HFF-Myc (cell line): ENCODE data around the gene SKOR2.

Source experiments
- DNase-seq: peaks from one replicate; pipeline ENCODE4 v3.0.0-alpha.2; 2011; ENCODE audit warnings: low read depth; ENCODE audit errors: extremely low read depth
- H3K4me3 ChIP-seq: replicated peaks from 2 replicates; pipeline ENCODE4 v1.5.1; 2011; ENCODE audit warnings: low read depth, mild to moderate bottlenecking, control low read depth, low read length
- CTCF ChIP-seq: IDR thresholded peaks from 2 replicates; pipeline ENCODE4 v1.5.1; 2012; ENCODE audit warnings: mild to moderate bottlenecking, low read depth, low read length, control low read depth; ENCODE audit errors: missing control alignments

The SKOR2 gene

GRCh38 chr18:47251289-47252120 lies at the start of gene SKOR2:
TSS of gene SKOR2 (minus strand) at chr18:47251660. CDS start at chr18:47249183, 2,477 bp downstream.
- H3K4me3 ChIP-seq: no peak within 1 kb of the TSS
- no peak for TF ChIP-seq CTCF
- DNase-seq: no peak

DNA sequence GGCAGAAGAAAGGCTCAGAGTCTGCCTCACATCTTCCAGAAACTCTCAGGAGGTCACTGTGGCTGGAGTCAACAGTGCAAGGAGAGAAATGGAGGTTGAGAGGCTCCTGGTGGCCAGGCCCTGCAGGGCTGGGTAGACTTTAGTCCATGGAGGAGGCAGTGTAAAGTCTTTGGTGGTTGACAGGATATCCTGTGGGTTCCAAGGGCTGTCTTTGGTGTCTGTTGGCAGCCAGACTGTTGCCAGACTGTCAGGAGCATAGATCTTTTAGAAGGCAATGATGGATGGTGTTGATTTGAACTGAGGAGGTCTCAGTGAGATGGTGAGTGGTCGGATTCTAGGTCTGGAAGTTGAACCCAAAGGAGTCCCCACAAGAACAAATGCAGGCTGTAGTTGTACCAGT lies 45.0 kb upstream of the SKOR2 start:
- TF ChIP-seq CTCF: no peak
- no peak for DNase-seq
- no peak overlapping the region for H3K4me3 ChIP-seq

DNA sequence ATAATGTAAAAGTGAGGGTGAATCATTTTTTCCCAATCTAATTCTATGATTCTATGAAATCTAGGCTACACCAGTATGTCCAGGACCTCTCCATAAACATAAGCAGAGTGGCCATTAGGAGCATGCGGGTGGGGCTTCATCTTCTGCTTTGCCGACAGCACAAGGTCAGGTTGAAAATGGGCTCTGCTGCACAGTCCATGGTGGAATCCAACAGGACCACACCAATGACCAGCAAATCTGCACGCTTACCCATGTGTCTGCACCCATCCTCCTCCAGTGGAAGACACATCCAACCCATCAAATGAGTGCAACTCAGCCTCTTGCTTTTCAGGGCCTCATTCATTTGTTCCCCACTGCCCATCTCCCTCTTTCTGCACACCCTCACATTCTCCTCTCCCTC lies 43.3 kb upstream of the SKOR2 start:
- no peak overlapping the region for H3K4me3 ChIP-seq
- no peak for TF ChIP-seq CTCF
- no peak for DNase-seq

GRCh38 chr18:47288741-47289140 lies 37.3 kb upstream of the SKOR2 start:
- H3K4me3 ChIP-seq: no peak overlapping the region
- no peak for TF ChIP-seq CTCF
- DNase-seq: no peak

GRCh38 chr18:47287911-47288585 lies 36.6 kb upstream of the SKOR2 start:
- TF ChIP-seq CTCF: no peak
- H3K4me3 ChIP-seq: no peak overlapping the region
- no peak for DNase-seq

- no peak for DNase-seq
- no peak overlapping the region for H3K4me3 ChIP-seq
- TF ChIP-seq CTCF: no peak
Observed at GRCh38 chr18:47286776-47287410, 35.4 kb upstream of the SKOR2 start.
